NCI-H187 (cell line): ENCODE measurements around the gene EVL.

Experiments
- DNase-seq, 2 experiments: peaks; one replicate each; lab custom pipeline; 2025; lab: John Stamatoyannopoulos, UW

EVL gene

GRCh38 chr14:100110816-100111215 lies 45.6 kb downstream of the EVL start:
- no peak for DNase-seq

DNA sequence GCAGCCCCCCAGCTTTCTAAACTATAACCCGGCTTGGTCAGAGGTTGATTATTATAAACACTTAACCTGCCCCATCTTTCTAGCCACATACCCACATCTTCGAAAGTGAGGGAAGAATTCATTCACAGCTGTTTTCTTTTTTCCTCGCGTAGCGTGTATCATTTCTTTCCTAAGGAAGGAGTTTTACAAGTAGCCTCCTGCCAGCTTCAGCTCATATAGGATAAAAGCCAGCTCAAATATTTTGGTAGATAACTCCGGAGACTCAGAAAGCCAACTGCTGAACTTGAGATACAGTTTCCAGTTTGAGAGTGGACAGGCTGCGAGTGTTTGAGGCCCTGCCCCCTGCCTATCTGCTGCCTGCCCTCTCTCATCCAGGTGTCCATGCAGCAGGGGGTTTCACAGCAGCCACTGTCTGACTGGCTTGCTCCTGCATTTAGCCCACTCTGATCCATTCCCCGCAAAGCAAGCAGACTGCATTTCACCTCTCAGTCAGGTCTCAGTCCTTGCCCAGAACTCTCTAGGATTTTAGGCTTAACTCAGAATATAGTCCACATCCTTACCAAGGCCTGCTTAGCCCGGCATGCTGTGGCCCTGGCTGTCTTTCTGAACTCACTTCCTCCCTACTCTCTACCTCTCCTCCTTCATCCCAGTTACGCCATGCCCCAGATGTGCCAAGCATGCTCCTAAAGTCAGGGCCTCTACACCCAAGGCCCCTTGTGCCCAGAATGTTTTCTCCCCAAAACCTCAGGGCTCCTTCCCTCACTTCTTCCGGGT lies 46.9 kb downstream of the EVL start:
- DNase-seq, result no peak

DNA sequence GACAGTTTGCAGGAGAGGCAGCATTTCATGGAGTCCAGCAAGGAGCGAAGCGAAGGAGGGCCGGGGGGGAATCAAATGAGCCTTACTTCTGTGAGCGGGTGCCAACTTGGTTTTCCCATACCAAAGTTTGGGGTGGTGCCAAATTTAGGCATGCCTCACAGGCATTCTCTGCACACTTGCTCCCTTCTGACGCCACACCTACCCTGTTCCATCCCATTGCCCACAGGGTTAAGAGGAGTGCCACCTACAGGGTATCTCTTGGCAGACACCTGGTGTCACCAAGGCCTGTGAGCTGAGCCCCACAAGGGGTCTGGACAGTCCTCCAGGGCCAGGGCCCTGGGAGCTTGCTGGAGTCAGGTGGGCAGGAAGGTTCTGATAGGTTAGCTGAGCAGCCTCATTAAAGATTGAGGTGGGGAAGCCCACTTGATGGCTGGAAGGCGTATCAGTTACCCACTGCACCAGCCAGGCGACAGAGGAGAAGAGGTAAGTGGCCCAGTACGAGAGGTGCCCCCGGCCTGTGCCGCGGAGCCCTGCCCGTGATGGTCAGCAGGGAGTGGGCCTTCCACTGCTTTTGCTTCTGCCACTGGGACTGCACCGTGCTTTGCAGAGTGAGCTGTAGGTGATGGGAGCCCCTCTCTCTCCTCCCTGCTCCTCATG lies 49.0 kb downstream of the EVL start:
- no peak for DNase-seq

DNA sequence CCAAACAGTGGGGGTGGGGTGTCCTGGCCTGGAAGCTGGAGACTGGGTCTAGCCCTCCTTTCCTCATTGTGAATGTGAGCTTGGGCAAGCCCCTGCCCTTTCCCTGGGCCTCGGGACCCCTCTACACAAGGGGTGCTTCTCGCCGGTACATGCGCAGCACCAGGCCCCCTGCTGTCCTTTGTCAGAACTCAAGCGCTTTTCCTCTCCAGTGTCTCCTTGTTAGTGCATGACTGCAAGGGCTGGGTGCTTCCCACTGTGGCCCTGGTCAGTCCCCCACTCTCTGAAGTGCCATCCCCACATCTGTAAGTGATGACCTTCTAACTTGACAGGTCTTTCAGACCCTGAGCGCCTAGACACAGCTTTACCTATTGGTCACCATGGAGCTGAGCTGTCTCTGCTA lies 50.0 kb downstream of the EVL start:
- DNase-seq, result no peak

- DNase-seq, result no peak
Observed at GRCh38 chr14:100115726-100116125, 50.5 kb downstream of the EVL start.

DNA sequence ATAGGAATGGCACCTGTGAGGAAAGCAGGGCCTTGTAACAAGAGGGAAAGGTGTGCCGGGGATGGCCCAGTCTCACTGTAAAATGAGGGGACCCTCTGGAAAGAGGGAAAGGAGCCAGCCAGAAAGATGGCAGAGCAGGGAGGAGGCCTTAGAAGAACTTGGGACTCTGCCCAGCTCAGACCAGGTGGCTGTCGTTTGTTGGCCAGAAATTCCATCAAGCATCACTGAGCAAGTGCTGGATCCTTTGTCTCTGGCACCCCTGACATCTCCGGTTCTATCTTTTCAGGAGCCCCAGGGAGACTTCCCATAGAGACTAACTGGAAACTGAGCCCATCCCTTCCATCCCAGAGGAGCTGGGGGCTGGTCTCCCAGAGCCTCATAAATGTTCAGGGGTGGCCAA lies 50.9 kb downstream of the EVL start:
- no peak for DNase-seq

- no peak for DNase-seq
Observed at GRCh38 chr14:100117026-100117425, 51.8 kb downstream of the EVL start.

DNA sequence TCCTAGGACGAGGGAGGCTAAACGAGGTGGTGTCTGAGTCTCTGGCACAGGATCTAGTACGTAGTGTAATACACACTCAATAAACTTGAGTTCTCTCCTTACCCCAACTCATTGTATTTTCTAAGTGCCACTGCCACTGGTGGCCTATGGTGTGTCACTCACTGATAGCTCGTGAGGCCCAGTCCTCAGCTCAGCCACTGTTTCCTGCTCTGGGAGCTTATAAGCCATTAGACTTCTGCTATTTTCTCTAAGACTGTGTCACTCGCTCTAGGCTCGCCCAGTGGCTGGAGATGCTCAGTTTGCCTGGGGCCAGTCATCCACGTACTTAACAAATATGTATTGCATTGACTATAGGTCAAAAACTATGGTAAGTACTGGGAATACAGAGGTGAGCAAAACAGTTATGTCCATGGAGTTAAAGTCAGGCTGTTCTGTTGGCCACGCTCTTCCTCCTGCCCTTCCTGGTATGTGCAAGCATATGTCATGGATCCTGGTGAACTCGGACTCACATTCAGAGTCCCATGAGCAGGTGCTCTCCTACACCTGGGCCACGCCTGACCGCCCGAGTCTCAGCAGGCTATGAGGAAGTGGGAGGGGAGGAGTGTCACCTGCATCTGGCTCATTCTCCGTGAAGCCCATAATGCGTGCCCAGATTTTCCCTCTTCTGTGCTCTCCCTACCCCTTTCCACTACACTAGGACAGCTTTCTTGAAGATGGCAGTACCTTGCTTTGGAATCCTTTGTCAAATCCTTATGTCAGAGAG lies 52.6 kb downstream of the EVL start:
- peak; percentile 50 to 73 for DNase-seq

GRCh38 chr14:100118396-100119011 lies 53.3 kb downstream of the EVL start:
- no peak for DNase-seq

- DNase-seq, result no peak
Observed at GRCh38 chr14:100119251-100119650, 54.0 kb downstream of the EVL start.

GRCh38 chr14:100120522-100121269 lies 55.5 kb downstream of the EVL start:
- no peak for DNase-seq

DNA sequence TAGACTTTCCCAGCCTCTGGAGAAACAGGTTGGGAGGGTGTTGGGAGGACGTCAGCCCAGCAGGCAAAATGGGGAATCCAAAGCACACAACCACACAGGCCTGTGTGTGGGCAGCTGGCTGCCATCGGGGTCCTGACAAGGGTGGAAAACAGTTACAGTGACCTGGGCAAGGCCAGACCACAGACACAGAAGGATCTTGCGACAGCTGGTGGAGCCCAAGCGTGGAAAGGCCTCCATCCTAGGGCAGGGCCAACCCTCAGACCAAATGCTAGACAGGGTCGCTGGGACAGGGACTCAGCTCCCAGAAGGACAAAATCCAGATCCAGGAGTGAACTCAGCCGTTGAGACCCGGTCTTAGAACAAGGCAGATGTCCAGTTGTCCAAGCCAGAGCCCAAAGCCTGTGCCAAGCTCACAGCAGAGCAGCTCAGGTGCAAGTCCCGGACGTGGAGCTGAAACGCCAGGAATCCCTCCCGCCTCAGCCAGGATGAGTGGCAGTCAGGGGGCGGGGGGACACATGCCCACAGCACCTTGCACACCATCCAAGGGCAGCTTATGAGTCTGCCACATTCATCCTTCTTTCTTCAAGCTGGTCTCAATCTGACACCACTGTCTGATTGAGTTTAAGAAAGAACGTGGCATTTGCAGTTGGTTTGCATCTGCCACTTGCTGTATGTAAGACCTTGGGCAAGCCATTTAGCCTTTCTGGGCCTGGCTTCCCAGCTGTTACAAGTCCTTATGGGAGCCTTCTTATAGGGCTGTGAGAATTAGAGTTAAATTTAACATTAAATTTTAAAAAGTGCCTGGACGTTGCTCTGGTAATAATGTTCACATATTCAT lies 56.6 kb downstream of the EVL start:
- DNase-seq, result no peak

- DNase-seq, result no peak
Observed at GRCh38 chr14:100122481-100123223, 57.4 kb downstream of the EVL start.

DNA sequence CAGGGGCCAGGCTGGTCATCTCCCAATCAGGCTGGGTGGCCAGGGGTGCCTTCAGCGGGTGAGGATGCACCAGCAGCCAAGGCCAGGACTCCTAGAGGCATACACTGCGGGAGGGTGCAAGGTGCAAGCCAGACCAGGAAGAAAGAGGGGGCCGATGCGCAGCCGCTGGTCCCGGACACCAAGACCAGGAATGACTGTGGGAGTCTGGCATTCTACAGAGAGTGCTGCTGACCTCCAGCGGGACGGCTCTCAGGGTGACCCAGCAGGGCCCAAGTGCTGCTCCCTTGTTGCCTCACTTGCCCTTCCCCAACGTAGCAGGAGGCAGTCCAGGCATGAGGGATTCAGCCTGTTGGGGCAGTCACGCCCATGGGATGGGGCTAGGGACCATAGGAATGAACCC lies 58.4 kb downstream of the EVL start:
- DNase-seq, result no peak

- peak; percentile 83 to 88 for DNase-seq
Observed at GRCh38 chr14:100124551-100125088, 59.4 kb downstream of the EVL start.

DNA sequence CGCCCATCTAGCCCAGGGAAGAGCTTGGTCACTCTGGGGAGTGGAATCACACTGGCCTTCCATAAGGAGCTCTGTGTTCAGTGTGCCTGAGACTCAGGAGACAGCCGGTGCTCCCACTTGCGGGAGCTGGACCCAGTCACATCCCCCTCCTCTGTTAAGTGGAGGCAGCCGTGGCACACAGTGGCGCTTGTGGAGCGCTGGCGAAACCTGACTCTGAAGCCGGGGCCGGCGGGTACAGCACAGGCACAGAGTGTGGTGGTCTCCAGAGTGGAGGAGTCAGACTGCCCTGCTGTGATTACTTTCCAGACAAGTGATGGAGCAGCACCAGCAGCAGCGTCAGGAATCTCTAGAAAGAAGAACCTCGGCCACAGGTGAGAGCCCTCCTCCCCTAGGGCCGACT lies 61.2 kb downstream of the EVL start:
- DNase-seq, result no peak

DNA sequence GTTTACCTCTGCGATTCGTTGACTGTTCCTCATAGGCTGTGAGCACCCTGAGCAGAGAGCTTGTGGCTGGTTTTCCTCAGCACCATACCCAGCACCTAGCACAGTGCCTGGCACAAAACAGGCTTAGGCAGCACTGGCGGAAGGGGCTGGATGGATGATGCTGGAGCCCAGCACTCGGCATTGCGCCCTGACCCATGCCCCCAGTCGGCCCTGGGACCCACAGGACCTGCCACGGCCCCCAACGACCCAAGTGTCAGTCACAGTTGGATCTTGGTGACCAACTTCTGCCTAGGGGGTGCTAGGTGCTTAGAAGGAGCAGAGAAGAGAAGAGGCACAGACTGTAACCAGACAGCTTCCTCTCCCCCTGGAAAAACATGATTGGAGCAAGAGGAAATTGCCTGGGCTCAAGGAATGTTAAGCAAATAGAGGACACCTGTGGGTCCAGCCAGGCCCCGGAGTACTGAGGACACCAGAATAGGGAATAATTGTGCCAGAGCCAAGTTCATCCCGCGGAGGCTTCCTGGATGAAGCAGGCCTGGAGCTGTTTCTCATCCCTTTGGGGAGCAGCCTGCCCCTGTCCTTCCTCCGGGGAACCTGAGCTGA lies 62.7 kb downstream of the EVL start:
- DNase-seq, result no peak

DNA sequence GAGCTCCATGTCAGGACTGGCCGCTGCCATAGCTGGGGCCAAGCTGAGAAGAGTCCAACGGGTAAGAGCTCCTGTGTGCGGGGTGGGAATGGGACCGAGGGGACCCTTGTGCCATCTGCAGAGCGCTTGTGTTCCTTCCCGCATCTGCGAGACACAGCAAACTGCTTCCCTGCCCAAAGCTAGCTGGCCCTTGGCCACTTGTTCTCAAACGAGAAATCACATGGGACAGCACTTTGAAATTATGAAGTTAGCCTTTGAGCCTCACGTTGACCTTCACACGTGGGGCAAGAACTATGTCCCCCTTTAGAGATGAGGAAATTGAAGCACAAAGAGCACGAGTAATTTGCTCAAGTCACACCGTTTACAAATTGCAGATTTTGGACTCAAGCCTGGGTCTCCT lies 63.5 kb downstream of the EVL start:
- DNase-seq, result no peak

- no peak for DNase-seq
Observed at GRCh38 chr14:100129161-100129589, 64.0 kb downstream of the EVL start.
